Loucy (cell line): ENCODE data around the gene LIN9.
A peak's percentile ranks its signal among the peaks of the same experiment; 100 is the strongest.

Experiments used
- H2AFZ ChIP-seq: fragments of 200-600 bp; sonication (generic); 2 replicates; pipeline ENCODE4 v1.6.0; 2016; ENCODE audit warnings: antibody characterized with exemption, mild to moderate bottlenecking, low read length, moderate library complexity
- H3F3A ChIP-seq: fragments of 200-600 bp; 2 replicates; pipeline ENCODE4 v1.6.0; 2016; ENCODE audit warnings: antibody characterized with exemption, low read depth, mild to moderate bottlenecking
- H3K27me3 ChIP-seq: fragments of 200-600 bp; sonication (generic); 2 replicates; pipeline ENCODE4 v1.6.1; 2014; ENCODE audit warnings: low read length, mild to moderate bottlenecking; ENCODE audit not compliant: insufficient read depth, poor library complexity, severe bottlenecking
- H3K36me3 ChIP-seq: fragments of 200-600 bp; sonication (generic); 2 replicates; pipeline ENCODE4 v1.6.1; 2016; ENCODE audit warnings: low read length; ENCODE audit not compliant: insufficient read depth
- H3K4me1 ChIP-seq: fragments of 200-600 bp; sonication (generic); 2 replicates; pipeline ENCODE4 v1.5.1; 2014; ENCODE audit warnings: low read length, mild to moderate bottlenecking; ENCODE audit not compliant: insufficient read depth, poor library complexity, severe bottlenecking
- H3K4me2 ChIP-seq: fragments of 200-600 bp; sonication (generic); 2 replicates; pipeline ENCODE4 v1.6.0; 2014; ENCODE audit warnings: antibody characterized with exemption, low read length, low read depth, mild to moderate bottlenecking; ENCODE audit not compliant: poor library complexity, severe bottlenecking
- H3K4me3 ChIP-seq: fragments of 200-600 bp; sonication (generic); 2 replicates; pipeline ENCODE4 v1.5.1; 2014; ENCODE audit warnings: low read length, mild to moderate bottlenecking, mixed read lengths; ENCODE audit not compliant: poor library complexity, severe bottlenecking
- H3K79me2 ChIP-seq: fragments of 200-600 bp; sonication (generic); 2 replicates; pipeline ENCODE4 v1.6.1; 2014; ENCODE audit warnings: low read length; ENCODE audit not compliant: insufficient read depth
- H3K9ac ChIP-seq: fragments of 200-600 bp; sonication (generic); 2 replicates; pipeline ENCODE4 v1.6.0; 2014; ENCODE audit warnings: mild to moderate bottlenecking, low read depth, low read length, moderate library complexity; ENCODE audit not compliant: poor library complexity, severe bottlenecking
- H3K9me2 ChIP-seq: fragments of 200-600 bp; sonication (generic); replicated peaks from 2 replicates; pipeline ENCODE4 v1.6.1; 2016; ENCODE audit warnings: low read depth, low read length, mixed read lengths
- H3K9me3 ChIP-seq: fragments of 200-600 bp; sonication (generic); 2 replicates; pipeline ENCODE4 v1.6.1; 2014; ENCODE audit warnings: mild to moderate bottlenecking, antibody characterized with exemption, low read length, low read depth; ENCODE audit not compliant: insufficient read depth
- H4K20me1 ChIP-seq: fragments of 200-600 bp; sonication (generic); 2 replicates; pipeline ENCODE4 v1.6.0; 2014; ENCODE audit warnings: antibody characterized with exemption, low read length, mild to moderate bottlenecking; ENCODE audit not compliant: insufficient read depth, poor library complexity, severe bottlenecking
- CTCF ChIP-seq: fragments of 200-600 bp; sonication (generic); conservative IDR thresholded peaks from 2 replicates; pipeline ENCODE4 v1.5.1; 2014; ENCODE audit warnings: mild to moderate bottlenecking, antibody characterized with exemption, low read length
- EZH2phosphoT487 ChIP-seq: fragments of 200-600 bp; IDR thresholded peaks from 2 replicates; pipeline ENCODE4 v1.6.1; 2018; ENCODE audit warnings: antibody characterized with exemption, mild to moderate bottlenecking, moderate library complexity, borderline replicate concordance

The LIN9 gene

DNA sequence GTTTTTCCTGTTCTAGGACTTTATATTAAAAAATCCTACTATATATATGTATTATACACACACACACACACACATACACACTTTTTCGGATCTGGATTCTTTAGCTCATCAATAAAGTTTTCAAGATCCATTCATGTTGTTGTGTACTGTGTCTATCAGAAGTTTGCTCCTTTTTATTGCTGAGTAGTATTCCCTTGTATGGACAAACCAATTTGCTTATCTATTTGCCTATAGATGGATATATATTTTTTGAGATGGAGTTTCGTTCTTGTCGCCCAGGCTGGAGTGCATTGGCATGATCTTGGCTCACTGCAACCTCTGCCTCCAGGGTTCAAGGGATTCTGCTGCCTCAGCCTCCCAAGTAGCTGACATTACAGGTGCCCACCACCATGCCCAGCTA lies 20.3 kb upstream of the LIN9 start:
- Histone ChIP-seq H3F3A (no peaks in the 10 kb centered on the region), H3K79me2 (no peaks in the 10 kb centered on the region), H3K4me3 (no peak overlapping the region), H3K9ac (no peak overlapping the region), H4K20me1 (no peaks in the 10 kb centered on the region), H3K36me3 (no peaks in the 10 kb centered on the region), H3K4me2 (no peak overlapping the region), H3K27me3 (no peaks in the 10 kb centered on the region), H3K9me2 (no peaks in the 10 kb centered on the region), H2AFZ (no peak overlapping the region), H3K9me3 (no peaks in the 10 kb centered on the region), H3K4me1 (peaks cover 14% of the 10 kb centered on the region)
- TF ChIP-seq CTCF = no peak
- no peak for TF ChIP-seq EZH2phosphoT487

- Histone ChIP-seq H3F3A (no peaks in the 10 kb centered on the region), H3K4me3 (no peak overlapping the region), H3K9me3 (no peaks in the 10 kb centered on the region), H3K27me3 (no peaks in the 10 kb centered on the region), H3K4me2 (no peak overlapping the region), H3K36me3 (no peaks in the 10 kb centered on the region), H3K79me2 (no peaks in the 10 kb centered on the region), H3K4me1 (peaks cover 9% of the 10 kb centered on the region), H4K20me1 (no peaks in the 10 kb centered on the region), H3K9me2 (no peaks in the 10 kb centered on the region), H3K9ac (no peak overlapping the region), H2AFZ (peak overlapping the region; percentile 37)
- no peak for TF ChIP-seq EZH2phosphoT487
- no peak for TF ChIP-seq CTCF
These were observed 18.8 kb upstream of the LIN9 start for GRCh38 chr1:226327761-226328162.

- H3K4me3 ChIP-seq = no peak overlapping the region
- peaks cover 8% of the 10 kb centered on the region for H3K4me1 ChIP-seq
- no peaks in the 10 kb centered on the region for H3K36me3 ChIP-seq
- no peaks in the 10 kb centered on the region for H3K9me3 ChIP-seq
- no peak overlapping the region for H3K9ac ChIP-seq
- no peaks in the 10 kb centered on the region for H4K20me1 ChIP-seq
- H3K9me2 ChIP-seq = no peaks in the 10 kb centered on the region
- no peak overlapping the region for H3K4me2 ChIP-seq
- TF ChIP-seq CTCF (no peak), EZH2phosphoT487 (no peak)
- H2AFZ ChIP-seq = no peak overlapping the region
- H3K79me2 ChIP-seq = no peaks in the 10 kb centered on the region
- H3F3A ChIP-seq = no peaks in the 10 kb centered on the region
- no peaks in the 10 kb centered on the region for H3K27me3 ChIP-seq
These were observed 16.2 kb upstream of the LIN9 start for GRCh38 chr1:226325178-226325577.
